ENCODE results near the gene ATL2.

Gene ATL2

GRCh38 chr2:38360177-38360576, 16.9 kb downstream of the ATL2 start:
- H3K9me3 ChIP-seq (ENCODE audit: control insufficient read depth, low read length) = no peaks in the 10 kb centered on the region
- no peak for DNase-seq (ENCODE audit: low read depth)
- no peak overlapping the region for H3K9ac ChIP-seq (ENCODE audit: low read length)
- H3K4me1 ChIP-seq (ENCODE audit: control insufficient read depth, insufficient read depth, low read length) = no peaks in the 10 kb centered on the region
- H3K36me3 ChIP-seq (ENCODE audit: control insufficient read depth, insufficient read depth, low read length, severe bottlenecking) = peaks cover 6% of the 10 kb centered on the region
- H3K27me3 ChIP-seq (replicated peaks; ENCODE audit: control insufficient read depth, insufficient read depth, low read length) = no peaks in the 10 kb centered on the region
- no peak overlapping the region for H3K4me3 ChIP-seq (ENCODE audit: low read length)

GRCh38 chr2:38353402-38353801, 23.7 kb downstream of the ATL2 start:
- Histone ChIP-seq H3K4me1 (ENCODE audit: control insufficient read depth, insufficient read depth, low read length) (no peaks in the 10 kb centered on the region), H3K36me3 (ENCODE audit: control insufficient read depth, insufficient read depth, low read length, severe bottlenecking) (peaks cover 12% of the 10 kb centered on the region), H3K4me3 (ENCODE audit: low read length) (no peak overlapping the region), H3K27me3 (replicated peaks; ENCODE audit: control insufficient read depth, insufficient read depth, low read length) (no peaks in the 10 kb centered on the region), H3K9ac (ENCODE audit: low read length) (no peak overlapping the region), H3K9me3 (ENCODE audit: control insufficient read depth, low read length) (no peaks in the 10 kb centered on the region)
- no peak for DNase-seq (ENCODE audit: low read depth)

GRCh38 chr2:38352336-38352735, 24.7 kb downstream of the ATL2 start:
- no peaks in the 10 kb centered on the region for H3K4me1 ChIP-seq (ENCODE audit: control insufficient read depth, insufficient read depth, low read length)
- no peak overlapping the region for H3K4me3 ChIP-seq (ENCODE audit: low read length)
- H3K27me3 ChIP-seq (replicated peaks; ENCODE audit: control insufficient read depth, insufficient read depth, low read length) = no peaks in the 10 kb centered on the region
- H3K9me3 ChIP-seq (ENCODE audit: control insufficient read depth, low read length) = no peaks in the 10 kb centered on the region
- H3K9ac ChIP-seq (ENCODE audit: low read length) = no peak overlapping the region
- no peak for DNase-seq (ENCODE audit: low read depth)
- peaks cover 6% of the 10 kb centered on the region for H3K36me3 ChIP-seq (ENCODE audit: control insufficient read depth, insufficient read depth, low read length, severe bottlenecking)

DNA sequence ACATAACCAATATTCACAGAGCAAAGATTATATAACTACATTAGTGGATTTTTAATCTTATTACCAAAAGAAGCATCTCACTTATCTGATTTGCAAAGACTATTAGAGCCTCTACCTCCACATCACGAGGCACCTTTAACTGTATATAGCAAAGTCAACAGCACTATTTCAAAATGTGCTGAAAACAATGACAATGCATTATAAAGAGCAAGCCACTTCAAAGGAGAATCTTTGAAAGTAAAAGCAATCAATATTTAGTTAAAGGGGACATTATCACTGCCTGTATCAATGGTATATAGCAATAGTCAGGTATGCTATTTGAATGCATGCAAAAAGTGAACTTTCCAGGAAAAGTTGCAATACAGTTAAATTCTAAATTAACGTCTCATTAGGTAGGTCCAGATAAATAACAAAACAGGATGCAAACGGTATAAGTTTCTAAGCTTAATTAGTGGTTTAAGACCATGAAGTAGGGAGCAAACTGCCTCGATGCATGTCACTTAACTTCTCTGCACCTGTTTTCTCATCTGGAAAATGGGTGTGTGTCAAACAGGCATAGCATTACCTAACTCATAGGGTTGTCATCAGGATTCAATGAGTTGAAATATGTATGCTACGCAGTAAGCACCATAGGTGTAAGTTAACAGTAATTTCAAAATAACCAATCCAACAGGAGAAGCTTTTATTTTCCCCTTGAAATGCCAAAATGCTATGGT, 31.6 kb downstream of the ATL2 start:
- no peaks in the 10 kb centered on the region for H3K4me1 ChIP-seq (ENCODE audit: control insufficient read depth, insufficient read depth, low read length)
- no peaks in the 10 kb centered on the region for H3K9me3 ChIP-seq (ENCODE audit: control insufficient read depth, low read length)
- peaks cover 27% of the 10 kb centered on the region for H3K36me3 ChIP-seq (ENCODE audit: control insufficient read depth, insufficient read depth, low read length, severe bottlenecking)
- no peak overlapping the region for H3K4me3 ChIP-seq (ENCODE audit: low read length)
- no peak overlapping the region for H3K9ac ChIP-seq (ENCODE audit: low read length)
- no peaks in the 10 kb centered on the region for H3K27me3 ChIP-seq (replicated peaks; ENCODE audit: control insufficient read depth, insufficient read depth, low read length)
- DNase-seq (ENCODE audit: low read depth) = no peak

GRCh38 chr2:38344813-38345212, 32.3 kb downstream of the ATL2 start:
- no peak for DNase-seq (ENCODE audit: low read depth)
- Histone ChIP-seq H3K9ac (ENCODE audit: low read length) (no peak overlapping the region), H3K4me1 (ENCODE audit: control insufficient read depth, insufficient read depth, low read length) (no peaks in the 10 kb centered on the region), H3K36me3 (ENCODE audit: control insufficient read depth, insufficient read depth, low read length, severe bottlenecking) (peaks cover 27% of the 10 kb centered on the region), H3K9me3 (ENCODE audit: control insufficient read depth, low read length) (no peaks in the 10 kb centered on the region), H3K4me3 (ENCODE audit: low read length) (no peak overlapping the region), H3K27me3 (replicated peaks; ENCODE audit: control insufficient read depth, insufficient read depth, low read length) (no peaks in the 10 kb centered on the region)

- Histone ChIP-seq H3K27me3 (replicated peaks; ENCODE audit: control insufficient read depth, insufficient read depth, low read length) (no peaks in the 10 kb centered on the region), H3K4me3 (ENCODE audit: low read length) (no peak overlapping the region), H3K4me1 (ENCODE audit: control insufficient read depth, insufficient read depth, low read length) (no peaks in the 10 kb centered on the region), H3K9ac (ENCODE audit: low read length) (no peak overlapping the region), H3K9me3 (ENCODE audit: control insufficient read depth, low read length) (no peaks in the 10 kb centered on the region), H3K36me3 (ENCODE audit: control insufficient read depth, insufficient read depth, low read length, severe bottlenecking) (peaks cover 36% of the 10 kb centered on the region)
- no peak for DNase-seq (ENCODE audit: low read depth)
Measured at GRCh38 chr2:38343212-38343611, 33.9 kb downstream of the ATL2 start.

- no peak overlapping the region for H3K9ac ChIP-seq (ENCODE audit: low read length)
- H3K4me1 ChIP-seq (ENCODE audit: control insufficient read depth, insufficient read depth, low read length) = no peaks in the 10 kb centered on the region
- H3K4me3 ChIP-seq (ENCODE audit: low read length) = no peak overlapping the region
- H3K27me3 ChIP-seq (replicated peaks; ENCODE audit: control insufficient read depth, insufficient read depth, low read length) = no peaks in the 10 kb centered on the region
- peaks cover 55% of the 10 kb centered on the region for H3K36me3 ChIP-seq (ENCODE audit: control insufficient read depth, insufficient read depth, low read length, severe bottlenecking)
- no peak for DNase-seq (ENCODE audit: low read depth)
- no peaks in the 10 kb centered on the region for H3K9me3 ChIP-seq (ENCODE audit: control insufficient read depth, low read length)
Measured at GRCh38 chr2:38336621-38337020, 40.5 kb downstream of the ATL2 start.

- Histone ChIP-seq H3K9me3 (ENCODE audit: control insufficient read depth, low read length) (peaks cover 7% of the 10 kb centered on the region), H3K4me3 (ENCODE audit: low read length) (no peak overlapping the region), H3K4me1 (ENCODE audit: control insufficient read depth, insufficient read depth, low read length) (no peaks in the 10 kb centered on the region), H3K9ac (ENCODE audit: low read length) (no peak overlapping the region), H3K36me3 (ENCODE audit: control insufficient read depth, insufficient read depth, low read length, severe bottlenecking) (peaks cover 22% of the 10 kb centered on the region), H3K27me3 (replicated peaks; ENCODE audit: control insufficient read depth, insufficient read depth, low read length) (no peaks in the 10 kb centered on the region)
- DNase-seq (ENCODE audit: low read depth) = no peak
Measured at GRCh38 chr2:38330754-38331153, 46.3 kb downstream of the ATL2 start.

- H3K4me3 ChIP-seq (ENCODE audit: low read length) = no peak overlapping the region
- peaks cover 7% of the 10 kb centered on the region for H3K9me3 ChIP-seq (ENCODE audit: control insufficient read depth, low read length)
- no peak overlapping the region for H3K9ac ChIP-seq (ENCODE audit: low read length)
- peaks cover 7% of the 10 kb centered on the region for H3K36me3 ChIP-seq (ENCODE audit: control insufficient read depth, insufficient read depth, low read length, severe bottlenecking)
- H3K27me3 ChIP-seq (replicated peaks; ENCODE audit: control insufficient read depth, insufficient read depth, low read length) = no peaks in the 10 kb centered on the region
- no peaks in the 10 kb centered on the region for H3K4me1 ChIP-seq (ENCODE audit: control insufficient read depth, insufficient read depth, low read length)
- DNase-seq (ENCODE audit: low read depth) = no peak
Measured at GRCh38 chr2:38327580-38327979, 49.5 kb downstream of the ATL2 start.

- Histone ChIP-seq H3K36me3 (ENCODE audit: control insufficient read depth, insufficient read depth, low read length, severe bottlenecking) (peaks cover 2% of the 10 kb centered on the region), H3K4me3 (ENCODE audit: low read length) (no peak overlapping the region), H3K9me3 (ENCODE audit: control insufficient read depth, low read length) (no peaks in the 10 kb centered on the region), H3K4me1 (ENCODE audit: control insufficient read depth, insufficient read depth, low read length) (no peaks in the 10 kb centered on the region), H3K9ac (ENCODE audit: low read length) (no peak overlapping the region), H3K27me3 (replicated peaks; ENCODE audit: control insufficient read depth, insufficient read depth, low read length) (no peaks in the 10 kb centered on the region)
- DNase-seq (ENCODE audit: low read depth) = no peak
Measured at GRCh38 chr2:38323623-38324022, 53.5 kb downstream of the ATL2 start.

DNA sequence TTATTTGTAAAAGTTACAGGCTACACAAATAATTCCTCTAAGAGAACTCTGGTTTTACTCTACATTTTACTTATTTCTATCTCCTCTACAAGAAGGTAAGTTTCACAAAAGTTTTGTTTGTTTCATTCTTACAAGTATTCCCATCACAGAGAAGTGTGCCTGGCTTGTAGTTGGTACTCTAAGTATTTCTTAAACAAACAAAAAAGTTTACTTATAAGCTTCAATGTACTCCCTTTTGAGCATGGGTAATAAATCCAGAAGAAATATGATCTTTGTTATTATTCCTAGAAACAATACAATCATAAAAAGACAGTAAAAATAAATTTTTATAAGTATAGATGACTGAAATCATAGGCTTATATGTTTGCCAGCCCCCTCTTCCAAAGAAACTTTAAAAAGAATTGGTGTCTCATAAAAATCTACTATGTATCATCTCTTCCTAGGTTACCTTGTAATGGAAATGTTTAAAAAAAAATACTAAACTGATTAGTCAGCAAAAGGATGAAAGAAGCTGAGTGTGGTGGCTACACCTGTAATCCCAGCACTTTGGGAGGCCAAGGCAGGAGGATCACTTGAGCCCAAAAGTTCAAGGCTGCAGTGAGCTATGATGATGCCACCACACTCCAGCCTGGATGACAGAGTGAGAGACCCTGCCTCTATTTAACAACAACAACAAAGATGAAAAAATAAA, 54.7 kb downstream of the ATL2 start:
- no peak for DNase-seq (ENCODE audit: low read depth)
- Histone ChIP-seq H3K27me3 (replicated peaks; ENCODE audit: control insufficient read depth, insufficient read depth, low read length) (no peaks in the 10 kb centered on the region), H3K36me3 (ENCODE audit: control insufficient read depth, insufficient read depth, low read length, severe bottlenecking) (peaks cover 9% of the 10 kb centered on the region), H3K9me3 (ENCODE audit: control insufficient read depth, low read length) (no peaks in the 10 kb centered on the region), H3K9ac (ENCODE audit: low read length) (no peak overlapping the region), H3K4me3 (ENCODE audit: low read length) (no peak overlapping the region), H3K4me1 (ENCODE audit: control insufficient read depth, insufficient read depth, low read length) (no peaks in the 10 kb centered on the region)
